ENCODE measurements around the gene HSD17B13.

- TF ChIP-seq POLR2A (IDR thresholded peaks at IDR 0.05), result no peak
- no peak for TF ChIP-seq CTCF (IDR thresholded peaks at IDR 0.05)
Measured at GRCh38 chr4:87268411-87268810, 54.3 kb downstream of the HSD17B13 start.
